MCF 10A (cell line): ENCODE measurements around the gene PRAC1. TPM values are rescaled to one million over a fixed set of nuclear protein-coding genes. Genes with fewer than 3 reads are reported as not detected.

Source experiments
- BruUV-seq: library from RNA; stranded (reverse); fragments of 400-500 nt; replicated peaks from 2 replicates; lab custom pipeline; 2021; lab: Mats Ljungman, UMichigan
- CTCF ChIA-PET: fragments of 300-600 bp; sonication (Branson Sonifier 250); formaldehyde crosslinking; extraction: SDS; loops from one replicate; lab custom pipeline; 2021; ENCODE audit warnings: antibody characterized with exemption, inconsistent platforms; lab: Yijun Ruan, JAX
- POLR2A ChIA-PET: fragments of 300-600, 350-650 bp; sonication (Branson Sonifier 250); formaldehyde crosslinking; extraction: SDS; loops from one replicate; lab custom pipeline; 2020; ENCODE audit warnings: antibody characterized with exemption, inconsistent platforms; lab: Yijun Ruan, JAX
- DNase-seq: peaks from one replicate; pipeline ENCODE4 v3.0.0-alpha.2; 2018; ENCODE audit not compliant: unreplicated experiment
- H3K27ac Mint-ChIP-seq: one replicate; pipeline ENCODE4 v1.8.0; 2022; ENCODE audit warnings: mild to moderate bottlenecking, low read depth, mixed read lengths; ENCODE audit not compliant: unreplicated experiment
- H3K27me3 Mint-ChIP-seq: one replicate; pipeline ENCODE4 v1.8.0; 2022; ENCODE audit warnings: mixed read lengths; ENCODE audit not compliant: insufficient read depth, unreplicated experiment
- H3K36me3 Mint-ChIP-seq: one replicate; pipeline ENCODE4 v1.8.0; 2022; ENCODE audit warnings: mild to moderate bottlenecking, moderate library complexity, mixed read lengths; ENCODE audit not compliant: insufficient read depth, unreplicated experiment
- H3K4me1 Mint-ChIP-seq: one replicate; pipeline ENCODE4 v1.8.0; 2022; ENCODE audit warnings: mixed read lengths; ENCODE audit not compliant: insufficient read depth, unreplicated experiment
- H3K4me3 Mint-ChIP-seq: one replicate; pipeline ENCODE4 v1.8.0; 2022; ENCODE audit warnings: mild to moderate bottlenecking, moderate library complexity, mixed read lengths; ENCODE audit not compliant: unreplicated experiment
- H3K9me3 Mint-ChIP-seq: one replicate; pipeline ENCODE4 v1.8.0; 2022; ENCODE audit warnings: mixed read lengths; ENCODE audit not compliant: unreplicated experiment
- intact Hi-C: fragments of 100-400 bp; cut with micrococcal nuclease; formaldehyde crosslinking; loops from 2 replicates; pipeline ENCODE4 v1.14.1; 2022
- total RNA-seq: library from RNA; stranded (reverse); gene quantifications from 2 replicates; pipeline ENCODE4 v1.2.3, GENCODE V29; 2022
- TF ChIP-seq, protein P1 (sequence below): fragments of 200-600 bp; IDR thresholded peaks from one replicate; pipeline ENCODE4 v1.8.0; 2022; ENCODE audit warnings: antibody characterized with exemption, mild to moderate bottlenecking; ENCODE audit not compliant: unreplicated experiment

The PRAC1 gene
- total RNA-seq, 1 experiment from 2014 or later: not detected

GRCh38 chr17:48756830-48757251 is 34.5 kb upstream of the PRAC1 start:
- POLR2A ChIA-PET: no interaction called here
- no TSS peak for BruUV-seq
- CTCF ChIA-PET: interaction anchor here (0.6 to 0.7 kb wide), 4 partner anchors 48 to 893 kb away, joined by 3 to 4 read pairs (median 3); no protein-coding TSS in a partner anchor
- H3K36me3 Mint-ChIP-seq: peaks cover 5% of the 10 kb centered on the region
- no peak for DNase-seq
- intact Hi-C loops: no loop called here
- H3K27me3 Mint-ChIP-seq: peaks cover 82% of the 10 kb centered on the region
- H3K27ac Mint-ChIP-seq: no peak overlapping the region
- H3K4me3 Mint-ChIP-seq: no peak overlapping the region
- H3K9me3 Mint-ChIP-seq: no peaks in the 10 kb centered on the region
- TF ChIP-seq, protein P1, sequence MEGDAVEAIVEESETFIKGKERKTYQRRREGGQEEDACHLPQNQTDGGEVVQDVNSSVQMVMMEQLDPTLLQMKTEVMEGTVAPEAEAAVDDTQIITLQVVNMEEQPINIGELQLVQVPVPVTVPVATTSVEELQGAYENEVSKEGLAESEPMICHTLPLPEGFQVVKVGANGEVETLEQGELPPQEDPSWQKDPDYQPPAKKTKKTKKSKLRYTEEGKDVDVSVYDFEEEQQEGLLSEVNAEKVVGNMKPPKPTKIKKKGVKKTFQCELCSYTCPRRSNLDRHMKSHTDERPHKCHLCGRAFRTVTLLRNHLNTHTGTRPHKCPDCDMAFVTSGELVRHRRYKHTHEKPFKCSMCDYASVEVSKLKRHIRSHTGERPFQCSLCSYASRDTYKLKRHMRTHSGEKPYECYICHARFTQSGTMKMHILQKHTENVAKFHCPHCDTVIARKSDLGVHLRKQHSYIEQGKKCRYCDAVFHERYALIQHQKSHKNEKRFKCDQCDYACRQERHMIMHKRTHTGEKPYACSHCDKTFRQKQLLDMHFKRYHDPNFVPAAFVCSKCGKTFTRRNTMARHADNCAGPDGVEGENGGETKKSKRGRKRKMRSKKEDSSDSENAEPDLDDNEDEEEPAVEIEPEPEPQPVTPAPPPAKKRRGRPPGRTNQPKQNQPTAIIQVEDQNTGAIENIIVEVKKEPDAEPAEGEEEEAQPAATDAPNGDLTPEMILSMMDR: no peak
- H3K4me1 Mint-ChIP-seq: no peaks in the 10 kb centered on the region

- ChIA-PET CTCF (interaction anchor here (0.7 kb wide), 1 partner anchor 50 kb away, joined by 3 read pairs; no protein-coding TSS in a partner anchor), POLR2A (no interaction called here)
- H3K36me3 Mint-ChIP-seq: peaks cover 5% of the 10 kb centered on the region
- H3K4me3 Mint-ChIP-seq: no peak overlapping the region
- no peaks in the 10 kb centered on the region for H3K9me3 Mint-ChIP-seq
- no peaks in the 10 kb centered on the region for H3K4me1 Mint-ChIP-seq
- H3K27me3 Mint-ChIP-seq: peaks cover 82% of the 10 kb centered on the region
- no peak for DNase-seq
- TF ChIP-seq, protein P1: no peak
- BruUV-seq: no TSS peak
- H3K27ac Mint-ChIP-seq: no peak overlapping the region
- intact Hi-C loops: no loop called here
These were observed 33.0 kb upstream of the PRAC1 start for GRCh38 chr17:48755356-48755755.

DNA sequence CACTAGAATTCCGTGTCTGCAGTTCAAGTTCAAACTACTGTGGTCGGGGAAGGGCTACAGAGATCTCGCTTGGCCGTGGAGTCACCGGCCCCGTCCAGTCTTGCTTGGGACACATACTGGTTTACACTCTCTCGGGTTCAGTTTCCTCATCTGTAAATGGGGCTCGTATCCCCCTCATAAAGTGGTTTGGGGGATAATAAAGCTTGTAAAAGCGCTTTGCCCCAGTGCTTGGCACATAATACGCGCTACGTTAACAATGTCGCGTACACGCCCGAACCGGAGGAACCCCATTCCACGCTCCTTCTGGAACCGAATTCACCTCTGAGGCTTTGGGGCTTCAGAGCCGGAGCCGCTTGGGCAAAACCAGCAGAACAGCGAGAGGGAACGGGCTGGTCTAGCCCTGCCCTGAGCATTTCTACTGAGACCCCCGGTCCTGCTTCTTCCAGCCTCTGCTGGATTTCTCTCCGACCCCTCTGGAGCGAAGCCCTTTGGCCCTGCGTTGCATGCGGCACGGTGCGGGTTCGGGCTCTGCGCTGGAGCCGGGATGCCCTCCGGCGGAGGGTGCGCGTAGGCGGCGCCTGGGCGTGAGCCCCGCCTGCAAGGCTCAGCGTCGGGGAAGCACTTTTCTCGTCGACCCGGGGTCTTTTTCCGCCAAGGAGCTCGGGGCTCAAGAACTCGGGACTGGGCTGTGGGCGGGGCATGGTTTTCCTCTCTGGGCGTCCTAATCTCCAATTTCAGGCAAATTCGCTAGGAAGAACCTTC is 32.4 kb upstream of the PRAC1 start:
- Mint-ChIP-seq H3K4me1 (no peaks in the 10 kb centered on the region), H3K27ac (no peak overlapping the region), H3K9me3 (no peaks in the 10 kb centered on the region), H3K27me3 (peaks cover 82% of the 10 kb centered on the region), H3K4me3 (no peak overlapping the region), H3K36me3 (peaks cover 3% of the 10 kb centered on the region)
- POLR2A ChIA-PET: no interaction called here
- TF ChIP-seq, protein P1: no peak
- no peak for DNase-seq
- CTCF ChIA-PET: no interaction called here
- no TSS peak for BruUV-seq
- intact Hi-C loops: no loop called here

GRCh38 chr17:48753794-48754499 is 31.6 kb upstream of the PRAC1 start:
- POLR2A ChIA-PET: no interaction called here
- Mint-ChIP-seq H3K4me1 (no peaks in the 10 kb centered on the region), H3K36me3 (no peaks in the 10 kb centered on the region), H3K27ac (no peak overlapping the region), H3K27me3 (peaks cover 82% of the 10 kb centered on the region), H3K4me3 (no peak overlapping the region), H3K9me3 (no peaks in the 10 kb centered on the region)
- DNase-seq: no peak
- CTCF ChIA-PET: interaction anchor here (0.6 kb wide), 2 partner anchors 13 to 20 kb away, joined by 3 to 4 read pairs; no protein-coding TSS in a partner anchor
- intact Hi-C loops: no loop called here
- no TSS peak for BruUV-seq
- TF ChIP-seq, protein P1: no peak
